K562 (cell line): ENCODE measurements around the gene SERPIND1. TPM values are rescaled to one million over a fixed set of nuclear protein-coding genes. Genes with fewer than 3 reads are reported as not detected.

Experiments used
- SAFB ChIP-seq: fragments of 200-400 bp; formaldehyde crosslinking; IDR thresholded peaks from 2 replicates; pipeline ENCODE4 v1.6.1; 2017; ENCODE audit warnings: low read depth, low read length, borderline replicate concordance
- TEAD1 ChIP-seq, 2 experiments: fragments of 450-650 bp in 1 of 2; sonication (generic) in 1 of 2; formaldehyde crosslinking; IDR thresholded peaks; 2 replicates each; pipeline versions ENCODE4 v1.4.0 to v1.8.0; 2020 to 2022; ENCODE audit warnings: mild to moderate bottlenecking in 2 of 2, missing genetic modification reagents in 1 of 2
- ZBTB7A ChIP-seq: IDR thresholded peaks from 2 replicates; pipeline ENCODE4 v1.6.1; 2011; ENCODE audit warnings: low read depth, mild to moderate bottlenecking, low read length, moderate library complexity, borderline replicate concordance; ENCODE audit not compliant: control insufficient read depth
- ZKSCAN1 ChIP-seq: fragments of 150-350 bp; IDR thresholded peaks from 2 replicates; pipeline ENCODE4 v1.6.1; 2016; ENCODE audit warnings: low read depth, low read length
- polyA plus RNA-seq, 8 experiments: library from polyadenylated mRNA; depleted of rRNA in 4 of 8; stranded (reverse) in 5 of 8; unstranded in 3 of 8; fragments of >200 nt; fragmentation: Nextera tagmentation in 2 of 8; fragmentation: Illumina TruSeq in 1 of 8; extraction: Ambion mirVana in 2 of 8; extraction: Trizol in 1 of 8; gene quantifications; 2 replicates each; pipeline versions ENCODE4 v1.2.1 to v1.2.3, GENCODE V29; 2011 to 2014; ENCODE audit warnings: inconsistent platforms in 1 of 8, missing spikeins in 1 of 8
- total RNA-seq, 7 experiments: library from RNA; depleted of rRNA in 6 of 7; stranded (reverse); fragments of >200 nt in 6 of 7; fragmentation: Illumina TruSeq in 2 of 7; extraction: Trizol in 2 of 7; gene quantifications; 2 replicates each; pipeline versions ENCODE4 v1.2.1 to v1.2.3, GENCODE V29; 2011 to 2021; ENCODE audit warnings: low replicate concordance in 1 of 7
- TF ChIP-seq, protein P1 (sequence below): fragments of 250-450 bp; sonication (Bioruptor Pico); IDR thresholded peaks from 2 replicates; pipeline ENCODE4 v1.4.0; 2020; ENCODE audit warnings: mild to moderate bottlenecking, moderate library complexity

The SERPIND1 gene
- total and polyA plus RNA-seq, 9 of the 15 experiments (the other 6 are each of a cell fraction or from before 2014, with no cell fraction given): 0.04 to 0.11 (median 0.09) TPM; not detected in 6

DNA sequence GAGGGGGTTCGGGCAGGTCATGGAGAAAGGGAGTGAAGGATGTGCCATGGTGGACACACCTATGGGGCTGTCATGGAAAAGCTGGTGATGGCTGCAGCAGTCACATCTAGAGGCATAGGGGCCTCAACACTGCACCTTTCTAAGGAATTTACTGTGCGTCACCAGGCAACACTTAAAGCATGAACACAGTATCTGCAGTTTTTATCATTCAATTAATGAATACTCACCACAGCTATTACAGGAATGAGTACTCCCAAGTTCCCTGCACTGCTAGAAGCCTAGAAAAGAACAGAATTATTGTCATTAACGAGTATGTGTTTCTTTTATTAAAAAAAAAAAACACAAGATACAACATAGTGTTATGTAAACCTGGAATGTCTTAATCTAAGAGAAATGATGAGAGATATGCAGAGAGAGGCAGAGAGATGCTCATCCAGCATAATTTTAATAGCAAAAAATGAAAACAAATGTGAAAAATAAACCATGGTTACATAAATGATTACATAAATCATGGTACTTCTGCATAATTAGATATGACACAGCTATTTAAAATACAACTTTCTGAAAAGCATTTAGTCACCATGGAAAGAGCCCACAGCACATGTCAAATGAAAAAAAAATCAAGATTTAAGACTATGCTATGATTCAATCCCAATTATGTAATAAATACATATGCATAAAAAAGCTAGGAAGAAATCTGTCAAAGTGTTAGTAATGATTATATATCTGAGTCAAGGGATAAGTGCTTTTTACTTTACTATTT, 19.2 kb downstream of the SERPIND1 start (continued):
- TF ChIP-seq ZBTB7A: no peak
- TF ChIP-seq ZKSCAN1: no peak
- TF ChIP-seq, protein P1, sequence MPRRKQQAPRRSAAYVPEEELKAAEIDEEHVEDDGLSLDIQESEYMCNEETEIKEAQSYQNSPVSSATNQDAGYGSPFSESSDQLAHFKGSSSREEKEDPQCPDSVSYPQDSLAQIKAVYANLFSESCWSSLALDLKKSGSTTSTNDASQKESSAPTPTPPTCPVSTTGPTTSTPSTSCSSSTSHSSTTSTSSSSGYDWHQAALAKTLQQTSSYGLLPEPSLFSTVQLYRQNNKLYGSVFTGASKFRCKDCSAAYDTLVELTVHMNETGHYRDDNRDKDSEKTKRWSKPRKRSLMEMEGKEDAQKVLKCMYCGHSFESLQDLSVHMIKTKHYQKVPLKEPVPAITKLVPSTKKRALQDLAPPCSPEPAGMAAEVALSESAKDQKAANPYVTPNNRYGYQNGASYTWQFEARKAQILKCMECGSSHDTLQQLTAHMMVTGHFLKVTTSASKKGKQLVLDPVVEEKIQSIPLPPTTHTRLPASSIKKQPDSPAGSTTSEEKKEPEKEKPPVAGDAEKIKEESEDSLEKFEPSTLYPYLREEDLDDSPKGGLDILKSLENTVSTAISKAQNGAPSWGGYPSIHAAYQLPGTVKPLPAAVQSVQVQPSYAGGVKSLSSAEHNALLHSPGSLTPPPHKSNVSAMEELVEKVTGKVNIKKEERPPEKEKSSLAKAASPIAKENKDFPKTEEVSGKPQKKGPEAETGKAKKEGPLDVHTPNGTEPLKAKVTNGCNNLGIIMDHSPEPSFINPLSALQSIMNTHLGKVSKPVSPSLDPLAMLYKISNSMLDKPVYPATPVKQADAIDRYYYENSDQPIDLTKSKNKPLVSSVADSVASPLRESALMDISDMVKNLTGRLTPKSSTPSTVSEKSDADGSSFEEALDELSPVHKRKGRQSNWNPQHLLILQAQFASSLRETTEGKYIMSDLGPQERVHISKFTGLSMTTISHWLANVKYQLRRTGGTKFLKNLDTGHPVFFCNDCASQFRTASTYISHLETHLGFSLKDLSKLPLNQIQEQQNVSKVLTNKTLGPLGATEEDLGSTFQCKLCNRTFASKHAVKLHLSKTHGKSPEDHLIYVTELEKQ: no peak
- no peak; a peak in 1 of 4 replicates for TF ChIP-seq TEAD1 (CRISPR knock-in tag; IDR thresholded peaks at IDR 0.05)
- no peak for TF ChIP-seq SAFB
